K562 (cell line): ENCODE measurements around the gene LASP1. TPM values are rescaled to one million over a fixed set of nuclear protein-coding genes. Genes with fewer than 3 reads are reported as not detected.

Experiments
- BHLHE40 ChIP-seq: IDR thresholded peaks from 2 replicates; pipeline ENCODE4 v1.6.1; 2011; ENCODE audit warnings: low read length, improper control_type of control experiment
- EGR1 ChIP-seq: fragments of 450-650 bp; conservative IDR thresholded peaks from 2 replicates; pipeline ENCODE4 v1.6.1; 2017; ENCODE audit warnings: mild to moderate bottlenecking
- EP400 ChIP-seq: fragments of 450-650 bp; IDR thresholded peaks from 2 replicates; pipeline ENCODE4 v1.6.1; 2017; ENCODE audit warnings: antibody characterized with exemption, mild to moderate bottlenecking, moderate library complexity
- L3MBTL2 ChIP-seq: fragments of 450-650 bp; IDR thresholded peaks from 2 replicates; pipeline ENCODE4 v1.6.1; 2016; ENCODE audit warnings: mild to moderate bottlenecking, moderate library complexity
- MTA3 ChIP-seq: fragments of 450-650 bp; formaldehyde crosslinking; IDR thresholded peaks from 2 replicates; pipeline ENCODE4 v1.6.1; 2017; ENCODE audit warnings: mild to moderate bottlenecking, borderline replicate concordance
- NFIX ChIP-seq: fragments of 250-450 bp; sonication (Bioruptor Pico); IDR thresholded peaks from 2 replicates; pipeline ENCODE4 v1.4.0; 2020; ENCODE audit warnings: low read depth, mild to moderate bottlenecking, moderate library complexity
- TARDBP ChIP-seq: fragments of 450-650 bp; IDR thresholded peaks from 2 replicates; pipeline ENCODE4 v1.6.1; 2016
- ZNF197 ChIP-seq: fragments of 200-800 bp; sonication (Bioruptor generic); IDR thresholded peaks from 2 replicates; pipeline ENCODE4 v1.6.1; 2016; ENCODE audit warnings: low read depth, missing genetic modification characterization, missing compliant biosample characterization
- polyA plus RNA-seq, 8 experiments: library from polyadenylated mRNA; depleted of rRNA in 4 of 8; stranded (reverse) in 5 of 8; unstranded in 3 of 8; fragments of >200 nt; fragmentation: Nextera tagmentation in 2 of 8; fragmentation: Illumina TruSeq in 1 of 8; extraction: Ambion mirVana in 2 of 8; extraction: Trizol in 1 of 8; gene quantifications; 2 replicates each; pipeline versions ENCODE4 v1.2.1 to v1.2.3, GENCODE V29; 2011 to 2014; ENCODE audit warnings: inconsistent platforms in 1 of 8, missing spikeins in 1 of 8
- total RNA-seq, 7 experiments: library from RNA; depleted of rRNA in 6 of 7; stranded (reverse); fragments of >200 nt in 6 of 7; fragmentation: Illumina TruSeq in 2 of 7; extraction: Trizol in 2 of 7; gene quantifications; 2 replicates each; pipeline versions ENCODE4 v1.2.1 to v1.2.3, GENCODE V29; 2011 to 2021; ENCODE audit warnings: low replicate concordance in 1 of 7
- TF ChIP-seq, protein P1 (sequence below): fragments of 450-650 bp; IDR thresholded peaks from 2 replicates; pipeline ENCODE4 v1.6.1; 2016; ENCODE audit warnings: low read depth
- TF ChIP-seq, protein P2 (sequence below), 2 experiments: fragments of 450-650 bp; conservative IDR thresholded peaks; 2 replicates each; pipeline ENCODE4 v1.6.1; 2017; ENCODE audit warnings: mild to moderate bottlenecking in 2 of 2, moderate library complexity in 2 of 2
- TF ChIP-seq, protein P3 (sequence below): fragments of 250-450 bp; sonication (Bioruptor Pico); IDR thresholded peaks from 2 replicates; pipeline ENCODE4 v1.4.0; 2020; ENCODE audit warnings: mild to moderate bottlenecking, moderate library complexity, borderline replicate concordance

The LASP1 gene
- total and polyA plus RNA-seq, 9 of the 15 experiments (the other 6 are each of a cell fraction or from before 2014, with no cell fraction given), result 23.0 to 125 (median 55.3) TPM

DNA sequence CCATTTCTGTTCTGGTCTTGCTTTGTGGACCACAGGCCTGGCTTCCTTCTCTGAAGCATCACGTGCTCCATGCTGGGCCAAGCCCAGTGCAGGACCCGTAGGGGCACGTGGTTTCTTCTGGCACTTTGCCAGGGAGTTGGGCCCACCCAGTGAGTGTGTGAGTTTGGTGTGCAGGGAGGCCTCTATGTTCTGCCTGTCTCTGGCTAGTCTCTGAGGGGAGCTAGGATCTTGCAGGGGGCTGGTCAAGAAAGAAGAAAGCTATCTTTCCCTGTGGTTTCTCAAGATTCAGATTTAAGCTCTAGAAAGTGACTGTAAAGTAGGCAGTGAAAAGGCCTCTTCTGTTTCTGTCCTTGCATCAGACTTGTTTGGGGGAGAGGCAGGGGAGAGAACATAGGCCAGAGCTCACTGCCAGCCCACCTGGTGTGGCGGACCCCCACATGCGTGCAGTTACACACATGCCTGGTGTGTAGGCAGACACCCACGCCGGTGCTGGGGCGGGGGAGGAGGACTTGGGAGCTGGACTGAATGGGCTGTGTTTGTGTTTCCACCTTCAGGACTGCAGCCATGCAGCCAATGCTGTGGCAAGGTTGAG, 11.8 kb downstream of the LASP1 start (continued):
- TF ChIP-seq, protein P1, sequence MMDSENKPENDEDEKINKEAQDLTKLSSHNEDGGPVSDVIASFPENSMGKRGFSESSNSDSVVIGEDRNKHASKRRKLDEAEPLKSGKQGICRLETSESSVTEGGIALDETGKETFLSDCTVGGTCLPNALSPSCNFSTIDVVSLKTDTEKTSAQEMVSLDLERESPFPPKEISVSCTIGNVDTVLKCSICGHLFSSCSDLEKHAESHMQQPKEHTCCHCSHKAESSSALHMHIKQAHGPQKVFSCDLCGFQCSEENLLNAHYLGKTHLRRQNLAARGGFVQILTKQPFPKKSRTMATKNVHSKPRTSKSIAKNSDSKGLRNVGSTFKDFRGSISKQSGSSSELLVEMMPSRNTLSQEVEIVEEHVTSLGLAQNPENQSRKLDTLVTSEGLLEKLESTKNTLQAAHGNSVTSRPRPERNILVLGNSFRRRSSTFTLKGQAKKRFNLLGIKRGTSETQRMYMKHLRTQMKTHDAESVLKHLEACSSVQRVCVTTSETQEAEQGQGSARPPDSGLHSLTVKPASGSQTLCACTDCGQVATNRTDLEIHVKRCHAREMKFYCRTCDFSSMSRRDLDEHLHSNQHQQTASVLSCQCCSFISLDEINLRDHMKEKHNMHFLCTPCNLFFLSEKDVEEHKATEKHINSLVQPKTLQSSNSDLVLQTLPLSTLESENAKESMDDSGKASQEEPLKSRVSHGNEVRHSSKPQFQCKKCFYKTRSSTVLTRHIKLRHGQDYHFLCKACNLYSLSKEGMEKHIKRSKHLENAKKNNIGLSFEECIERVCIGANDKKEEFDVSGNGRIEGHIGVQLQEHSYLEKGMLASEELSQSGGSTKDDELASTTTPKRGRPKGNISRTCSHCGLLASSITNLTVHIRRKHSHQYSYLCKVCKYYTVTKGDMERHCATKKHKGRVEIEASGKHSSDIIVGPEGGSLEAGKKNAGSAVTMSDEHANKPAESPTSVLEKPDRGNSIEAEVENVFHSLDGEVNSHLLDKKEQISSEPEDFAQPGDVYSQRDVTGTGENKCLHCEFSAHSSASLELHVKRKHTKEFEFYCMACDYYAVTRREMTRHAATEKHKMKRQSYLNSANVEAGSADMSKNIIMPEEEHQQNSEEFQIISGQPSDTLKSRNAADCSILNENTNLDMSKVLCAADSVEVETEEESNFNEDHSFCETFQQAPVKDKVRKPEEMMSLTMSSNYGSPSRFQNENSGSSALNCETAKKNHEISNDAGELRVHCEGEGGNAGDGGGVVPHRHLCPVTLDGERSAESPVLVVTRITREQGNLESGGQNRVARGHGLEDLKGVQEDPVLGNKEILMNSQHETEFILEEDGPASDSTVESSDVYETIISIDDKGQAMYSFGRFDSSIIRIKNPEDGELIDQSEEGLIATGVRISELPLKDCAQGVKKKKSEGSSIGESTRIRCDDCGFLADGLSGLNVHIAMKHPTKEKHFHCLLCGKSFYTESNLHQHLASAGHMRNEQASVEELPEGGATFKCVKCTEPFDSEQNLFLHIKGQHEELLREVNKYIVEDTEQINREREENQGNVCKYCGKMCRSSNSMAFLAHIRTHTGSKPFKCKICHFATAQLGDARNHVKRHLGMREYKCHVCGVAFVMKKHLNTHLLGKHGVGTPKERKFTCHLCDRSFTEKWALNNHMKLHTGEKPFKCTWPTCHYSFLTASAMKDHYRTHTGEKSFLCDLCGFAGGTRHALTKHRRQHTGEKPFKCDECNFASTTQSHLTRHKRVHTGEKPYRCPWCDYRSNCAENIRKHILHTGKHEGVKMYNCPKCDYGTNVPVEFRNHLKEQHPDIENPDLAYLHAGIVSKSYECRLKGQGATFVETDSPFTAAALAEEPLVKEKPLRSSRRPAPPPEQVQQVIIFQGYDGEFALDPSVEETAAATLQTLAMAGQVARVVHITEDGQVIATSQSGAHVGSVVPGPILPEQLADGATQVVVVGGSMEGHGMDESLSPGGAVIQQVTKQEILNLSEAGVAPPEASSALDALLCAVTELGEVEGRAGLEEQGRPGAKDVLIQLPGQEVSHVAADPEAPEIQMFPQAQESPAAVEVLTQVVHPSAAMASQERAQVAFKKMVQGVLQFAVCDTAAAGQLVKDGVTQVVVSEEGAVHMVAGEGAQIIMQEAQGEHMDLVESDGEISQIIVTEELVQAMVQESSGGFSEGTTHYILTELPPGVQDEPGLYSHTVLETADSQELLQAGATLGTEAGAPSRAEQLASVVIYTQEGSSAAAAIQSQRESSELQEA, result peak; percentile 91
- TF ChIP-seq L3MBTL2, result peak; percentile 46; the same call in 1 of the 2 replicates
- TF ChIP-seq BHLHE40, result peak; percentile 80
- peak; percentile 38; the same call in 1 of the 2 replicates for TF ChIP-seq MTA3
- TF ChIP-seq, protein P2, sequence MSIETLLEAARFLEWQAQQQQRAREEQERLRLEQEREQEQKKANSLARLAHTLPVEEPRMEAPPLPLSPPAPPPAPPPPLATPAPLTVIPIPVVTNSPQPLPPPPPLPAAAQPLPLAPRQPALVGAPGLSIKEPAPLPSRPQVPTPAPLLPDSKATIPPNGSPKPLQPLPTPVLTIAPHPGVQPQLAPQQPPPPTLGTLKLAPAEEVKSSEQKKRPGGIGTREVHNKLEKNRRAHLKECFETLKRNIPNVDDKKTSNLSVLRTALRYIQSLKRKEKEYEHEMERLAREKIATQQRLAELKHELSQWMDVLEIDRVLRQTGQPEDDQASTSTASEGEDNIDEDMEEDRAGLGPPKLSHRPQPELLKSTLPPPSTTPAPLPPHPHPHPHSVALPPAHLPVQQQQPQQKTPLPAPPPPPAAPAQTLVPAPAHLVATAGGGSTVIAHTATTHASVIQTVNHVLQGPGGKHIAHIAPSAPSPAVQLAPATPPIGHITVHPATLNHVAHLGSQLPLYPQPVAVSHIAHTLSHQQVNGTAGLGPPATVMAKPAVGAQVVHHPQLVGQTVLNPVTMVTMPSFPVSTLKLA (conservative IDR thresholded peaks at IDR 0.05), result peak; percentile 76 to 85
- TF ChIP-seq EGR1, result peak; percentile 70
- no peak for TF ChIP-seq TARDBP
- TF ChIP-seq EP400, result peak; percentile 57; the same call in 1 of the 2 replicates
- peak; percentile 96 for TF ChIP-seq NFIX
- TF ChIP-seq, protein P3, sequence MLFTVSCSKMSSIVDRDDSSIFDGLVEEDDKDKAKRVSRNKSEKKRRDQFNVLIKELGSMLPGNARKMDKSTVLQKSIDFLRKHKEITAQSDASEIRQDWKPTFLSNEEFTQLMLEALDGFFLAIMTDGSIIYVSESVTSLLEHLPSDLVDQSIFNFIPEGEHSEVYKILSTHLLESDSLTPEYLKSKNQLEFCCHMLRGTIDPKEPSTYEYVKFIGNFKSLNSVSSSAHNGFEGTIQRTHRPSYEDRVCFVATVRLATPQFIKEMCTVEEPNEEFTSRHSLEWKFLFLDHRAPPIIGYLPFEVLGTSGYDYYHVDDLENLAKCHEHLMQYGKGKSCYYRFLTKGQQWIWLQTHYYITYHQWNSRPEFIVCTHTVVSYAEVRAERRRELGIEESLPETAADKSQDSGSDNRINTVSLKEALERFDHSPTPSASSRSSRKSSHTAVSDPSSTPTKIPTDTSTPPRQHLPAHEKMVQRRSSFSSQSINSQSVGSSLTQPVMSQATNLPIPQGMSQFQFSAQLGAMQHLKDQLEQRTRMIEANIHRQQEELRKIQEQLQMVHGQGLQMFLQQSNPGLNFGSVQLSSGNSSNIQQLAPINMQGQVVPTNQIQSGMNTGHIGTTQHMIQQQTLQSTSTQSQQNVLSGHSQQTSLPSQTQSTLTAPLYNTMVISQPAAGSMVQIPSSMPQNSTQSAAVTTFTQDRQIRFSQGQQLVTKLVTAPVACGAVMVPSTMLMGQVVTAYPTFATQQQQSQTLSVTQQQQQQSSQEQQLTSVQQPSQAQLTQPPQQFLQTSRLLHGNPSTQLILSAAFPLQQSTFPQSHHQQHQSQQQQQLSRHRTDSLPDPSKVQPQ (CRISPR knock-in tag), result no peak
- no peak for TF ChIP-seq ZNF197 (CRISPR knock-in tag)
